Measurements from ENCODE around the gene HIPK2. TPM values are rescaled to one million over a fixed set of nuclear protein-coding genes. Genes with fewer than 3 reads are reported as not detected.

The HIPK2 gene
- total and polyA plus RNA-seq, 2 experiments from 2014 or later = 18.2 to 22.9 TPM

DNA sequence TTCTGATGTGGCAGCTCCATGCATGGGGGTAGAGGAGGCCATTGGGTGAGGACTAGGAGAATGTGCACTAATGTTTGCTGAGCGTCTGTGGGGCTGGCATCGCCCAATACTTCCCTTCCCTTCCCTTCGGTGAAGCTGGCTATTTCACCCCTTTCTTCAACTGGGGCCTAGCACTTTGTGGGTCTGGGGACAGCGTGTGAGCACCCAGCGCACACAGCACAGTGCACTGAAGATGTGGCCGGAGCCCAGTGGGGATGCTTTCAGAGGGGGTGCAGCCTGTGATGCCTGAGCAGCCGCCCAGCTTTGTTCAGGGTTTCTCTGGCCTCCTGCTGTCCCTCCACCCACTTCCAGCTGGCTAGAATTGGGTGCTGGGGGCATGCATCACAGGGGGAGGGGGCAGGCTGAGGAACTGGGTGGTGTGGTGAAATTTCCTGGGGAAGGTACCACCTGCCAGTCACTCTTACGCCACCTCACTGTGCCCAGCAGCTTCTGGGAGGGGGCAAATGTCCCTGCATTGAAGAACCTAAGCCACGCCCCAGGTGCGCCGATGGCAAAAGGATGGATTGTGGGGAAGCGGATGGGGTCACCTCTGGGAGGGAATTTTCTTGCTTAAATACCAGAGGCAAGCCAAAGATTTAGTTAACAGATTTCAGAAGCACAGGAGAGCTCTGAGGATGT is 208.8 kb downstream of the HIPK2 start:
- no peak overlapping the region for H3K4me2 ChIP-seq
- no peaks in the 10 kb centered on the region for H3K79me2 ChIP-seq
- no peak overlapping the region for H3K27ac ChIP-seq
- no peaks in the 10 kb centered on the region for H4K20me1 ChIP-seq (ENCODE audit: insufficient read depth, poor library complexity, severe bottlenecking)
- 96% methylated on average over 12 of the region's 12 CpGs for WGBS (ENCODE audit: low lambda C conversion rate, missing lambda C conversion rate)
- TF ChIP-seq EZH2phosphoT487 (IDR thresholded peaks at IDR 0.05; ENCODE audit: low read depth, severe bottlenecking, unreplicated experiment) = no peak
- no peak overlapping the region for H2AFZ ChIP-seq
- H3K9me3 ChIP-seq (ENCODE audit: low read depth) = no peaks in the 10 kb centered on the region
- H3K4me1 ChIP-seq (ENCODE audit: insufficient read depth) = no peaks in the 10 kb centered on the region
- DNase-seq (ENCODE audit: low spot score) = no peak
- H3K9me2 ChIP-seq (replicated peaks; ENCODE audit: insufficient read depth) = no peaks in the 10 kb centered on the region
- H3K4me3 ChIP-seq = no peak overlapping the region
- no peaks in the 10 kb centered on the region for H3K36me3 ChIP-seq (replicated peaks; ENCODE audit: insufficient read depth, low read depth)
- no peaks in the 10 kb centered on the region for H3K27me3 ChIP-seq

DNA sequence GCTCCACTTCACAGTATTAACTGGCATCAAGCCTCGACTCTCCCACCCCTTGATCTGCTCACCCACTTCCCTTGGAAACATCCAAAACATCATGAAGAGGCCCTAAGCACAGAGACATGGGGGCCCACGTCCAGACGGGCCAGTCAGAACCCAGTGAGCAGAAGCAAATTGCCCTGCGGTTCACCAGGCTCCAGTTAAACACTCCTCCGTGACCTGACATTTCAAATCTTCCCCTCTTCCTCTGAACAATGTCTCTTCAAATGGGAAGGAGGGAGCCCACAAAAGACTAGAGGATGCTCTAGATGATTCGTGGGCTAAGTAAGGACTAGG is 209.5 kb downstream of the HIPK2 start:
- Histone ChIP-seq H3K79me2 (no peaks in the 10 kb centered on the region), H3K27ac (no peak overlapping the region), H3K4me2 (no peak overlapping the region), H3K9me3 (ENCODE audit: low read depth) (no peaks in the 10 kb centered on the region), H3K9me2 (replicated peaks; ENCODE audit: insufficient read depth) (no peaks in the 10 kb centered on the region), H3K4me1 (ENCODE audit: insufficient read depth) (no peaks in the 10 kb centered on the region), H2AFZ (no peak overlapping the region), H3K36me3 (replicated peaks; ENCODE audit: insufficient read depth, low read depth) (no peaks in the 10 kb centered on the region), H4K20me1 (ENCODE audit: insufficient read depth, poor library complexity, severe bottlenecking) (no peaks in the 10 kb centered on the region), H3K27me3 (no peaks in the 10 kb centered on the region), H3K4me3 (no peak overlapping the region)
- TF ChIP-seq EZH2 (IDR thresholded peaks at IDR 0.05; ENCODE audit: borderline replicate concordance) = no peak
- no peak for TF ChIP-seq CTCF (IDR thresholded peaks at IDR 0.05; ENCODE audit: poor library complexity)
- TF ChIP-seq EZH2phosphoT487 (IDR thresholded peaks at IDR 0.05; ENCODE audit: low read depth, severe bottlenecking, unreplicated experiment) = no peak
- no peak for DNase-seq (ENCODE audit: low spot score)
- WGBS (ENCODE audit: low lambda C conversion rate, missing lambda C conversion rate) = 91% methylated on average over 6 of the region's 6 CpGs

DNA sequence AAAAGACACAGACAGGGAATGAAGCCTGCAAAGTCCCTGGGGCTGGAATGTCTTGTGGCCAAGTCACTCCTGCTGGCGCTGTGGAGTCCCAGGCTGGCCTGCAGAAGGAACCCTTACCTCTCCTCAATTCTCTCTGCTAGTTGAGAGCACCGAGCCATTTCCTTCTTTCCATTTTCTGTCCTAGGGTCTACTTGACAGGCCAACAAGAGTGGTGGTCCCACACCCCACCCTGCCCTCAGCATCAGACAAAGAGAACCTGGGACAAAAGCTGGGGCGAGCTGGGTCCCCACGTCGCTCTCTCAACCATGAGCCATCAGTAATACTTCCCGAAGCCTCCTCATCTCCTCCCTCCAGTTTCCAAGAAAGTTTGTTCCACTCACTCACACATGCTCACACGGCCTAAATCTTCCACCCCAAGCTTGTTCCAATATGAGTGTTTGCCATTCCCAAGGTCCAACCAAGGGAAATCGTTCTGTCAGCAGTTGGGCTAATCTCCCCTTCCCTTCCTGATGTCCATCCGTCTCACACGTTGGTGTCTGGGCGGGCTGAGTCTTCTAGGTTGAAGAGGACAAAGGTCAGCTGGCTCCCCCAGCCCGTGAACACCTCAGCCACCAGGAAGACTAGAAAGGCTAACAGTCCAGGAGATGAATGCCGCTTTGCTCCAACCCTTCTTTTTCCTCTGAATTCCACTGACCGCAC is 210.0 kb downstream of the HIPK2 start:
- Histone ChIP-seq H3K4me1 (ENCODE audit: insufficient read depth) (no peaks in the 10 kb centered on the region), H3K4me2 (no peak overlapping the region), H3K27ac (no peak overlapping the region), H3K27me3 (no peaks in the 10 kb centered on the region), H3K79me2 (no peaks in the 10 kb centered on the region), H3K9me3 (ENCODE audit: low read depth) (no peaks in the 10 kb centered on the region), H2AFZ (no peak overlapping the region), H3K9me2 (replicated peaks; ENCODE audit: insufficient read depth) (no peaks in the 10 kb centered on the region), H3K36me3 (replicated peaks; ENCODE audit: insufficient read depth, low read depth) (no peaks in the 10 kb centered on the region), H3K4me3 (no peak overlapping the region), H4K20me1 (ENCODE audit: insufficient read depth, poor library complexity, severe bottlenecking) (no peaks in the 10 kb centered on the region)
- TF ChIP-seq CTCF (IDR thresholded peaks at IDR 0.05; ENCODE audit: poor library complexity) (no peak), EZH2phosphoT487 (IDR thresholded peaks at IDR 0.05; ENCODE audit: low read depth, severe bottlenecking, unreplicated experiment) (no peak), EZH2 (IDR thresholded peaks at IDR 0.05; ENCODE audit: borderline replicate concordance) (no peak)
- DNase-seq (ENCODE audit: low spot score) = no peak
- 82% methylated on average over 14 of the region's 14 CpGs for WGBS (ENCODE audit: low lambda C conversion rate, missing lambda C conversion rate)

Data from hepatocyte (in vitro differentiated cells).